ENCODE data around the gene CUX1.

DNA sequence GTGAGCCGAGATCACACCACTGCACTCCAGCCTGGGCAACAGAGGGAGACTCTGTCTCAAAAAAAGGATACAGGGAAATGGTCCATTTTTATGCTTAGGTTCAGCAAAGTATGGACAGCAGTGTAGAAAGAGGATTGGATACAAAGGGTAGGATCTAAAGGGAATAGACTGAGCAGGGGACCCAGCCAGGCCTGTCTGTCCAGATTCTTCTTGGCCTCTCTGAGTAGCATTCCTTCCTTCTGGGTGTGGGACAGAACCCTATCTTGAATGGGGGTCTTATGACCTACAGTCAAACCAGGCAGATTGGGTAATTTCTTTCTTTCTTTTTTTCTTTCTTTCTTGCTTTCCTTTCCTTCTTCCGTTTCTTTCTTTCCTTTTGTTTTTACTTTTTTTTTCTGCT lies 494.9 kb downstream of the CUX1 start:
- TF ChIP-seq, protein P1, sequence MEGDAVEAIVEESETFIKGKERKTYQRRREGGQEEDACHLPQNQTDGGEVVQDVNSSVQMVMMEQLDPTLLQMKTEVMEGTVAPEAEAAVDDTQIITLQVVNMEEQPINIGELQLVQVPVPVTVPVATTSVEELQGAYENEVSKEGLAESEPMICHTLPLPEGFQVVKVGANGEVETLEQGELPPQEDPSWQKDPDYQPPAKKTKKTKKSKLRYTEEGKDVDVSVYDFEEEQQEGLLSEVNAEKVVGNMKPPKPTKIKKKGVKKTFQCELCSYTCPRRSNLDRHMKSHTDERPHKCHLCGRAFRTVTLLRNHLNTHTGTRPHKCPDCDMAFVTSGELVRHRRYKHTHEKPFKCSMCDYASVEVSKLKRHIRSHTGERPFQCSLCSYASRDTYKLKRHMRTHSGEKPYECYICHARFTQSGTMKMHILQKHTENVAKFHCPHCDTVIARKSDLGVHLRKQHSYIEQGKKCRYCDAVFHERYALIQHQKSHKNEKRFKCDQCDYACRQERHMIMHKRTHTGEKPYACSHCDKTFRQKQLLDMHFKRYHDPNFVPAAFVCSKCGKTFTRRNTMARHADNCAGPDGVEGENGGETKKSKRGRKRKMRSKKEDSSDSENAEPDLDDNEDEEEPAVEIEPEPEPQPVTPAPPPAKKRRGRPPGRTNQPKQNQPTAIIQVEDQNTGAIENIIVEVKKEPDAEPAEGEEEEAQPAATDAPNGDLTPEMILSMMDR (IDR thresholded peaks at IDR 0.05): no peak
- no peak for TF ChIP-seq POLR2A (IDR thresholded peaks at IDR 0.05)
